ENCODE measurements around the gene TYRO3.
"Not testable (repeated sequence)": the region's sequence is repeated elsewhere in the genome, so short reads cannot be mapped to it uniquely, and the experiment has no call there.

Gene TYRO3

GRCh38 chr15:41554915-41555314 is 4.1 kb upstream of the TYRO3 start:
- DNase-seq, result no peak

- no peak for DNase-seq
These were observed 2.3 kb upstream of the TYRO3 start for GRCh38 chr15:41556677-41557076.

GRCh38 chr15:41557673-41558399 is 1.2 kb upstream of the TYRO3 start:
- DNase-seq, result no peak

GRCh38 chr15:41559239-41559782 is 299 bp downstream of the TYRO3 start:
- DNase-seq, result no peak

- no peak for DNase-seq
These were observed 1.5 kb downstream of the TYRO3 start for GRCh38 chr15:41560572-41560874.

GRCh38 chr15:41561104-41561776 is 2.2 kb downstream of the TYRO3 start:
- DNase-seq, result no peak

GRCh38 chr15:41561777-41562145 is 2.7 kb downstream of the TYRO3 start:
- DNase-seq, result no peak

GRCh38 chr15:41562244-41562643 is 3.2 kb downstream of the TYRO3 start:
- no peak for DNase-seq

GRCh38 chr15:41562784-41563198 is 3.8 kb downstream of the TYRO3 start:
- DNase-seq, result no peak

- DNase-seq, result no peak
These were observed 5.4 kb downstream of the TYRO3 start for GRCh38 chr15:41564286-41564959.

- no peak for DNase-seq
These were observed 6.0 kb downstream of the TYRO3 start for GRCh38 chr15:41564960-41565502.

GRCh38 chr15:41565702-41566101 is 6.7 kb downstream of the TYRO3 start:
- DNase-seq, result no peak

- no peak for DNase-seq
These were observed 7.3 kb downstream of the TYRO3 start for GRCh38 chr15:41566121-41566885.

- no peak for DNase-seq
These were observed 8.2 kb downstream of the TYRO3 start for GRCh38 chr15:41567261-41567660.

- DNase-seq, result no peak
These were observed 8.8 kb downstream of the TYRO3 start for GRCh38 chr15:41567862-41568261.

- DNase-seq, result no peak
These were observed 9.5 kb downstream of the TYRO3 start for GRCh38 chr15:41568350-41569017.

GRCh38 chr15:41569232-41569631 is 10.2 kb downstream of the TYRO3 start:
- not testable (repeated sequence) for DNase-seq

- no peak for DNase-seq
These were observed 11.8 kb downstream of the TYRO3 start for GRCh38 chr15:41570764-41571163.

GRCh38 chr15:41571948-41572347 is 12.9 kb downstream of the TYRO3 start:
- DNase-seq, result no peak

GRCh38 chr15:41572866-41573265 is 13.9 kb downstream of the TYRO3 start:
- no peak for DNase-seq

GRCh38 chr15:41573396-41573795 is 14.4 kb downstream of the TYRO3 start:
- no peak for DNase-seq

GRCh38 chr15:41574158-41574557 is 15.1 kb downstream of the TYRO3 start:
- no peak for DNase-seq

Data from NCI-H1417 treated with DMSO at 0.1 percent for 48 hours (cell line).